ENCODE results near the gene ZMIZ1.

ZMIZ1 gene

DNA sequence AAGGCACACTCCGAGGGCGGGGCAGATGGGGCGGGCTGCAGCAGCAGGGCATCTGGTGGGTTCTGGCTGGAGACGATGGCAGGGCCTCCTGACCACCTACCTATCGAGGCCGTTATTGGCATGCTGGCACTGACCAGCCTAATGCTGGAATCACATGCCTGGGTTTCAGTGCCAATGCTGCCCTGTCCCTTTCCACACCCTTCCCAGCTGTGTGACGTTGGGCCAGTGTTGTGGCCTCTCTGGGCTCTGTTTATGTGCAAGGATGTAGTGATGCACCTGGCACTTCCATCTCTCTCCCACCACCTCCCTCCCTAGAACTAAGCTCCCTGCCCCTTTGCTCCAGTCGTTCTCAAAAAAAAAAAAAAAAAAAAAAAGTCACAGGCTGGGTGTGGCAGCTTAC, 132.9 kb downstream of the ZMIZ1 start:
- Histone ChIP-seq H3K9me3 (no peaks in the 10 kb centered on the region), H3K4me1 (peaks cover 29% of the 10 kb centered on the region), H3K27me3 (no peaks in the 10 kb centered on the region), H3K36me3 (peaks cover 40% of the 10 kb centered on the region), H3K4me3 (ENCODE audit: low read depth, low read length) (no peak overlapping the region)
- no peak for DNase-seq
- TF ChIP-seq, protein P1, sequence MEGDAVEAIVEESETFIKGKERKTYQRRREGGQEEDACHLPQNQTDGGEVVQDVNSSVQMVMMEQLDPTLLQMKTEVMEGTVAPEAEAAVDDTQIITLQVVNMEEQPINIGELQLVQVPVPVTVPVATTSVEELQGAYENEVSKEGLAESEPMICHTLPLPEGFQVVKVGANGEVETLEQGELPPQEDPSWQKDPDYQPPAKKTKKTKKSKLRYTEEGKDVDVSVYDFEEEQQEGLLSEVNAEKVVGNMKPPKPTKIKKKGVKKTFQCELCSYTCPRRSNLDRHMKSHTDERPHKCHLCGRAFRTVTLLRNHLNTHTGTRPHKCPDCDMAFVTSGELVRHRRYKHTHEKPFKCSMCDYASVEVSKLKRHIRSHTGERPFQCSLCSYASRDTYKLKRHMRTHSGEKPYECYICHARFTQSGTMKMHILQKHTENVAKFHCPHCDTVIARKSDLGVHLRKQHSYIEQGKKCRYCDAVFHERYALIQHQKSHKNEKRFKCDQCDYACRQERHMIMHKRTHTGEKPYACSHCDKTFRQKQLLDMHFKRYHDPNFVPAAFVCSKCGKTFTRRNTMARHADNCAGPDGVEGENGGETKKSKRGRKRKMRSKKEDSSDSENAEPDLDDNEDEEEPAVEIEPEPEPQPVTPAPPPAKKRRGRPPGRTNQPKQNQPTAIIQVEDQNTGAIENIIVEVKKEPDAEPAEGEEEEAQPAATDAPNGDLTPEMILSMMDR (IDR thresholded peaks at IDR 0.05; ENCODE audit: low read depth, low read length) = no peak

DNA sequence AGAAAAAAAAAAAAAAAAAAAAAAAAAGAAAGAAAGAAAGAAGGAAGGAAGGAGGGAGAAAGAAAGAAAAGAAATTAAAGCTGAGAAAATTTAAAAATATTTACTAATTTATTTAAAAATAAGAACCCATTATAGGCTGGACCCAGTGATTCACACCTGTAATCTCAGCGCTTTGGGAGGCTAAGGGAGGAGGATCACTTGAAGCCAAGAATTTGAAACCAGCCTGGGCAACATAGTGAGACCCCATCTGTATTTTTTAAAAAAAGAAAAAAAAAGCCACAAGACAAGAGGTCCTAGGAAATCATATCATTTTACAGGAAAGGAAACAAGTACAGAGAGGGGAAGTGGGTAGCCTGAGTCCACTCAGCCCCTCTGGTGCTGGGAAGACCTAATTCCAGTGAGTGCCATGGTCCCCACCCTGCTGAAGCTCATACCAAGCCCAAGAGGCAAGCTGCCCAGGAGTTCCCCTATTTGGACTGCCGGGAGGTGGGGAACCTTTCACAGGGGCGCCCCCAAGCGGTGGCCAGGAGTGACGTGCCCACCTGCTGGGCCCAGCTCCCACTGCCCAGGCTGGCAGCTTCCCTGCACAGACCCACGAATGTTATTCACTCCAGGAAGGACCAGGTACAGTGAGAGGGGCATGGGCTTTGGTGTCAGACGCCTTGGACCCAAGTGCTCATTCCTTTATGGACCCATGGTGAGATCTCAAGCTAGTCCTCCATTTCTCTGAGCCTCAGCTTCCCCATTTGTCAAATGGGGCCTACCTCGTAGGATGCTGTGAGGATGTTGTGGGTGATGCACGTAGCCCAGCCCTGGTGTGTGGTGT, 133.6 kb downstream of the ZMIZ1 start:
- Histone ChIP-seq H3K36me3 (peaks cover 44% of the 10 kb centered on the region), H3K4me1 (peaks cover 29% of the 10 kb centered on the region), H3K27me3 (no peaks in the 10 kb centered on the region), H3K9me3 (no peaks in the 10 kb centered on the region), H3K4me3 (ENCODE audit: low read depth, low read length) (no peak overlapping the region)
- DNase-seq = peak; percentile 75
- TF ChIP-seq, protein P1 (IDR thresholded peaks at IDR 0.05; ENCODE audit: low read depth, low read length) = peak; percentile 65

DNA sequence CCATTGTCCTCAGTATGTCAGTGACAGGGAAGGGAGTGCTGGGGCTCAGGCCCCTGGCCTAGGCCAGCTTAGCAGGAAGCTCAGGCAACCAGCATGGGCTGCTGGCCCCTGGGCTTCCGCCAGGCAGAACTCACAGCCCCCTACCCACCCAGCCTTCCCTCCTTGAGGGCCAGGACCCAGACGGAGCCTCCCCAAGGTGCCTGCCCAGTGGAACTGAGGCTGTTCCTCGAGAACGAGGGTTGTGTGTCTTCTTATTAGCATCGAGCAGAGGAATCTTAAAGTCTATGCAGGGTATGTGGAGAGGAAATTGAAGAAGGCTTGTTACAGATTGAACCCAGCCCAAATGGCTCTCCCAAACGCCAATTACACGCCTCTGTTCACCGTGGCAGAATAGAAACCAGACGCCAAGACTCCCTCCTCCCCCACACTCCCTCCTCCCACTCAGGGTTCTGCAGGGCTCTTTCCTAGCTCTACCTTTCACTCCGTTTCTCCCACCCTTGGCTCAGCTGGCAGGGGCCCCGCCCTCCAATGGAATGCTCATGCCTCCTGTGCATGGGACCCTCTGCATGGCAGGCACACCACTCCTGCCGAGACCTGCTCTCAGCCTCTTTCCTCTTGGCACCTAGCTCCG, 134.4 kb downstream of the ZMIZ1 start:
- TF ChIP-seq, protein P1 (IDR thresholded peaks at IDR 0.05; ENCODE audit: low read depth, low read length) = no peak
- Histone ChIP-seq H3K36me3 (peaks cover 43% of the 10 kb centered on the region), H3K27me3 (no peaks in the 10 kb centered on the region), H3K9me3 (no peaks in the 10 kb centered on the region), H3K4me3 (ENCODE audit: low read depth, low read length) (no peak overlapping the region), H3K4me1 (peaks cover 29% of the 10 kb centered on the region)
- DNase-seq = no peak

DNA sequence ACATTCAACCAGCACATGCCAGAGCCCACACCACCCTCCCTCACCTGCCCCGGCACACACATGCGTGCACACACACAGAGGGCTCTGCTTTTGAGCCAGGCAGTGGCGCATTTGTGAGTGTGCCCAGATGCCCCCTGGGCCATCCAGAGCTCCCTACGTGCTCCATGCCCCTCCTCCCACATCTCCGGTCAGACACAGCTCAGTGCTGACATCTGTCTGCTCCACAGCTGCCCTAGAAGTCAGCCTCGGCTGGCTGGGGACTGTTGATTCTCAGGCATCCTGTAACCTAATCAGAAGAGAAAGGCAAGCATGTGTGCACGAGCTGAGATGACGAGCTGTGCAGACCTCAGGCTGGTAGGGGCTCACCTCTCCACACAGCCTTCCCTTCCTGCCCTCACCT, 135.1 kb downstream of the ZMIZ1 start:
- peaks cover 29% of the 10 kb centered on the region for H3K4me1 ChIP-seq
- peak; percentile 93 for DNase-seq
- TF ChIP-seq, protein P1 (IDR thresholded peaks at IDR 0.05; ENCODE audit: low read depth, low read length) = peak; percentile 42
- H3K36me3 ChIP-seq = peaks cover 50% of the 10 kb centered on the region
- H3K27me3 ChIP-seq = no peaks in the 10 kb centered on the region
- H3K4me3 ChIP-seq (ENCODE audit: low read depth, low read length) = no peak overlapping the region
- no peaks in the 10 kb centered on the region for H3K9me3 ChIP-seq

DNA sequence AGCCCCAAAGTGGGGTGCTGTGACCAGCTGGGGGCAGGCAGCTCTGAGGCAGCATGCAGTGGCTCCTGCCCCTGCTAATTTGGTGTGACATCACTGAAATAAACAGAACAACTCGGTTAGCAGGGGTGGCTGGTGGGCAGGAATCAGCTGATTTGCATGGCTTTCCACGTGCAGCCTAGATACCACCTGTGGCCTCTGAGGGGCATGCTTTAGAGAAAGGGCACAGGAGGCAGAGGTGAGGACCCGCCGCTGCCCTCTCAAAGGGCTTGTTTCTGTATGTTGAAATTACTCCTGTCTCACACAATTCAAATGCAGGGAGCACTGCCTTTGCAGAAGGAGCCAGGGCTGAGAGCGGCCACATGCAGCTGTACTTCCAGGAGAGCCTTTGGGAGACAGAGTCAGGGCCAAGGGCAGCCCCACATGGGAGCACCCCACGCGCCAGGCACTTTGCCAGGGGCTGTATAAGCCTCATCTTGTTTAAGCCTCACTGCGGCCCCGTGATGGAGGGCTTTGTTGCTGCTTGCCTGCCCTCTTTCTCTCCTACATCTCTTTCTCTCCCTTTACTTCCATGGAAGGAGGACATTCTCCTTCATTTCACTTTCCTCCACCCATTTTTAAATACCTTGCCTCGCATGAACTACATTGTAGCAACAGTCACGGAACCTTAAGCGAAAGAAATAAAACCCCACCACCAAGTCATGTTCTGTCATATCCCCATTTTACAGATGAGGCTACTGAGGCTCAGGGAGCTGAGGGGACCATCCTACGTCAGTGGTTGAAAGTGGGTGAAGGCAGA, 137.7 kb downstream of the ZMIZ1 start:
- Histone ChIP-seq H3K9me3 (no peaks in the 10 kb centered on the region), H3K4me1 (peaks cover 29% of the 10 kb centered on the region), H3K36me3 (peaks cover 68% of the 10 kb centered on the region), H3K4me3 (ENCODE audit: low read depth, low read length) (no peak overlapping the region), H3K27me3 (no peaks in the 10 kb centered on the region)
- no peak for DNase-seq
- TF ChIP-seq, protein P1 (IDR thresholded peaks at IDR 0.05; ENCODE audit: low read depth, low read length) = no peak
